Mesenchymal stem cell (in vitro differentiated cells and primary cell): ENCODE data around the gene GSAP.
A peak's percentile ranks its signal among the peaks of the same experiment; 100 is the strongest.

Experiments used
- DNase-seq: peaks from one replicate; pipeline ENCODE4 v3.0.0-alpha.2; 2013
- H2AFZ ChIP-seq: one replicate; pipeline ENCODE4 v1.6.1; 2013; ENCODE audit warnings: low read depth, mild to moderate bottlenecking, control low read depth, inconsistent platforms, low read length, moderate library complexity
- H2AK5ac ChIP-seq: 2 replicates; pipeline ENCODE4 v1.6.1; 2013; ENCODE audit warnings: low read length, moderate library complexity, mild to moderate bottlenecking, inconsistent platforms; ENCODE audit not compliant: severe bottlenecking
- H2BK120ac ChIP-seq: one replicate; pipeline ENCODE4 v1.6.1; 2013; ENCODE audit warnings: low read depth, mild to moderate bottlenecking, inconsistent platforms, low read length, moderate library complexity
- H2BK12ac ChIP-seq, 2 experiments: one replicate each; pipeline ENCODE4 v1.6.1; 2013; ENCODE audit warnings: inconsistent platforms in 2 of 2, low read length in 2 of 2, mild to moderate bottlenecking in 2 of 2, moderate library complexity in 2 of 2, control low read depth in 1 of 2
- H2BK15ac ChIP-seq: one replicate; pipeline ENCODE4 v1.6.1; 2013; ENCODE audit warnings: mild to moderate bottlenecking, low read depth, inconsistent platforms; ENCODE audit not compliant: poor library complexity, severe bottlenecking
- H2BK5ac ChIP-seq: 2 replicates; pipeline ENCODE4 v1.6.1; 2013; ENCODE audit warnings: low read depth, mild to moderate bottlenecking, low read length, control low read depth, inconsistent platforms; ENCODE audit not compliant: poor library complexity, severe bottlenecking
- H3K14ac ChIP-seq, 2 experiments: one replicate each; pipeline ENCODE4 v1.6.1; 2013; ENCODE audit warnings: inconsistent platforms in 2 of 2, low read length in 2 of 2, control low read depth in 1 of 2, mild to moderate bottlenecking in 1 of 2, moderate library complexity in 1 of 2
- H3K18ac ChIP-seq, 2 experiments: one replicate each; pipeline ENCODE4 v1.6.1; 2013; ENCODE audit warnings: inconsistent platforms in 2 of 2, low read length in 2 of 2, control low read depth in 1 of 2, low read depth in 1 of 2, mild to moderate bottlenecking in 1 of 2
- H3K23ac ChIP-seq, 2 experiments: one replicate each; pipeline ENCODE4 v1.6.1; 2013; ENCODE audit warnings: inconsistent platforms in 2 of 2, low read length in 2 of 2, mild to moderate bottlenecking in 2 of 2, moderate library complexity in 2 of 2, control low read depth in 1 of 2
- H3K27ac ChIP-seq: 2 replicates; pipeline ENCODE4 v1.5.1; 2013; ENCODE audit warnings: mild to moderate bottlenecking, moderate library complexity, low read length, control low read depth, inconsistent platforms; ENCODE audit not compliant: poor library complexity, severe bottlenecking
- H3K27me3 ChIP-seq, 2 experiments: 2 replicates each; pipeline versions ENCODE4 v1.6.1 to v1.7.0; 2013; ENCODE audit warnings: low read length in 2 of 2, mild to moderate bottlenecking in 2 of 2, moderate library complexity in 2 of 2, control low read depth in 1 of 2, inconsistent platforms in 1 of 2; ENCODE audit not compliant: control insufficient read depth in 1 of 2, insufficient read depth in 1 of 2
- H3K36me3 ChIP-seq, 2 experiments: 2 replicates each; pipeline versions ENCODE4 v1.6.1 to v1.7.0; 2013; ENCODE audit warnings: low read length in 2 of 2, control low read depth in 1 of 2, inconsistent platforms in 1 of 2, low read depth in 1 of 2, mild to moderate bottlenecking in 1 of 2; ENCODE audit not compliant: insufficient read depth in 2 of 2, control insufficient read depth in 1 of 2
- H3K4ac ChIP-seq, 2 experiments: one replicate each; pipeline ENCODE4 v1.6.1; 2013; ENCODE audit warnings: inconsistent platforms in 2 of 2, low read length in 2 of 2, mild to moderate bottlenecking in 2 of 2, moderate library complexity in 2 of 2, control low read depth in 1 of 2, low read depth in 1 of 2
- H3K4me1 ChIP-seq: 2 replicates; pipeline ENCODE4 v1.6.1; 2013; ENCODE audit warnings: low read depth, low read length, control low read depth; ENCODE audit not compliant: control insufficient read depth, insufficient read depth
- H3K4me2 ChIP-seq: 2 replicates; pipeline ENCODE4 v1.6.1; 2013; ENCODE audit warnings: low read length, mild to moderate bottlenecking, inconsistent platforms; ENCODE audit not compliant: poor library complexity, severe bottlenecking
- H3K4me3 ChIP-seq, 2 experiments: 2 replicates each; pipeline versions ENCODE4 v1.5.1 to v1.7.0; 2013; ENCODE audit warnings: low read length in 2 of 2, mild to moderate bottlenecking in 2 of 2, control low read depth in 1 of 2, low read depth in 1 of 2; ENCODE audit not compliant: insufficient read depth in 1 of 2
- H3K79me1 ChIP-seq: replicated peaks from 2 replicates; pipeline ENCODE4 v1.6.1; 2013; ENCODE audit warnings: mild to moderate bottlenecking, control low read depth, low read length, inconsistent platforms; ENCODE audit not compliant: poor library complexity, severe bottlenecking
- H3K9ac ChIP-seq: 2 replicates; pipeline ENCODE4 v1.7.0; 2013; ENCODE audit warnings: mild to moderate bottlenecking, low read length, moderate library complexity
- H3K9me3 ChIP-seq: 2 replicates; pipeline ENCODE4 v1.7.0; 2013; ENCODE audit warnings: mild to moderate bottlenecking, low read length; ENCODE audit not compliant: control insufficient read depth
- H4K8ac ChIP-seq: one replicate; pipeline ENCODE4 v1.6.1; 2013; ENCODE audit warnings: inconsistent platforms, mild to moderate bottlenecking, low read length, moderate library complexity
- H4K91ac ChIP-seq: one replicate; pipeline ENCODE4 v1.6.1; 2013; ENCODE audit warnings: mild to moderate bottlenecking, low read length, inconsistent platforms
- WGBS: methylation state at CpG from one replicate; pipeline ENCODE4 v1.1.7; 2013; ENCODE audit warnings: mixed read lengths; 5-methylcytosine and 5-hydroxymethylcytosine counted together

Gene GSAP

DNA sequence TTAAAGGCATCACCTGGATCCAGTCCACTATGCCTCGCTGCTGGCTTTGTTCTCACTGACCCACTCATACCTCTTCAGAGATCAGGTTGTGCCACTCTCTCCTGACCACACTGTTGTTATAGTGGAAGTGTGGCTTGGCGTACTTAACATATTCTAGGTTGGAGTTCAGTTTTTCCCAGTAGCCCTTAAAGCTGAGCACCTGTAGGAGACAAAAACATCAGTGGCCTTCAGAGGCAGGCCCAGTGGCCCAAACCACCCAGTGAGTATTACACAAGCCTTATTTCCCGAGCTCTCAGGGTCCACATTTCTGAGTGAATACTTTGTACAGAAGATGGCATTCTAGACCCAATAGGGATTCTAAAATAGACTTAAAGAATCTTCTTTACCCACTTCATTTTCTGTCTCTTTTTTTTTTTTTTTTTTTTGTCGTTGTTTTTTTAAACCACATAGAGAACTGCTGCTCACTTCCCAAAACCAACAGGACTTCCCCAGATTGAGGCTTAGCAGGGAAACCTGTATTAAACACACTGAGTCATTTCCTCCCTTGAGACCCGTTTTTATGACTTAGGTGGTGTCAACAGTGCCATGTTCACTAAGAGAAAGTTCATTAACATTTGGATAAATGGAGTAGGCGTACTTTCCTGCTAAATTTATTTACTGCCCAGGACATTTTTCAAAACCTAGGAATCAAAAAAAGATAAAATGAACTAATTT is 85.8 kb downstream of the GSAP start:
- no peak overlapping the region for H3K4me3 ChIP-seq
- no peak overlapping the region for H3K23ac ChIP-seq
- peak overlapping the region; percentile 30 for H2AK5ac ChIP-seq
- H4K8ac ChIP-seq: no peak overlapping the region
- H3K14ac ChIP-seq: peak overlapping the region in 1 of 2 experiments; percentile 30
- H3K9ac ChIP-seq: no peak overlapping the region
- no peak overlapping the region for H3K27ac ChIP-seq
- peak overlapping the region in 1 of 2 experiments; percentile 54 for H3K4ac ChIP-seq
- H3K4me2 ChIP-seq: no peak overlapping the region
- no peaks in the 10 kb centered on the region for H3K79me1 ChIP-seq
- 100% methylated on average over 2 of the region's 6 CpGs for WGBS
- DNase-seq: peak; percentile 49
- H2BK12ac ChIP-seq: peak overlapping the region; percentile 0 to 14
- no peaks in the 10 kb centered on the region for H3K27me3 ChIP-seq
- no peak overlapping the region for H2BK120ac ChIP-seq
- no peak overlapping the region for H4K91ac ChIP-seq
- H3K9me3 ChIP-seq: no peaks in the 10 kb centered on the region
- H3K18ac ChIP-seq: no peak overlapping the region
- no peaks in the 10 kb centered on the region for H3K36me3 ChIP-seq
- peaks cover 17% of the 10 kb centered on the region for H3K4me1 ChIP-seq
- H2BK5ac ChIP-seq: no peak overlapping the region
- no peak overlapping the region for H2BK15ac ChIP-seq
- H2AFZ ChIP-seq: no peak overlapping the region

- Histone ChIP-seq H2AFZ (no peak overlapping the region), H3K27me3 (no peaks in the 10 kb centered on the region), H3K9me3 (no peaks in the 10 kb centered on the region), H3K9ac (no peak overlapping the region), H3K27ac (no peak overlapping the region), H4K8ac (no peak overlapping the region), H2BK120ac (no peak overlapping the region), H3K4me2 (no peak overlapping the region), H3K14ac (no peak overlapping the region), H3K4me3 (no peak overlapping the region), H3K4ac (no peak overlapping the region), H3K79me1 (no peaks in the 10 kb centered on the region), H4K91ac (no peak overlapping the region), H3K36me3 (no peaks in the 10 kb centered on the region), H3K18ac (no peak overlapping the region), H2BK15ac (no peak overlapping the region), H3K4me1 (peaks cover 17% of the 10 kb centered on the region), H2BK5ac (no peak overlapping the region), H3K23ac (no peak overlapping the region), H2AK5ac (no peak overlapping the region), H2BK12ac (peak overlapping the region; percentile 10 to 14)
- no peak for DNase-seq
- 84% methylated on average over 4 of the region's 4 CpGs for WGBS
Measured at GRCh38 chr7:77329466-77330168, 86.5 kb downstream of the GSAP start.

- Histone ChIP-seq H2AK5ac (no peak overlapping the region), H3K79me1 (no peaks in the 10 kb centered on the region), H4K91ac (no peak overlapping the region), H3K27ac (no peak overlapping the region), H2BK5ac (no peak overlapping the region), H3K36me3 (no peaks in the 10 kb centered on the region), H3K4ac (no peak overlapping the region), H2BK12ac (no peak overlapping the region), H3K9me3 (no peaks in the 10 kb centered on the region), H3K27me3 (no peaks in the 10 kb centered on the region), H2BK15ac (no peak overlapping the region), H3K4me1 (peaks cover 17% of the 10 kb centered on the region), H3K23ac (no peak overlapping the region), H4K8ac (no peak overlapping the region), H2AFZ (no peak overlapping the region), H3K14ac (no peak overlapping the region), H3K18ac (no peak overlapping the region), H3K4me3 (peak overlapping the region in 1 of 2 experiments; percentile 5), H3K9ac (peak overlapping the region; percentile 48), H3K4me2 (no peak overlapping the region), H2BK120ac (no peak overlapping the region)
- no peak for DNase-seq
- 100% methylated on average over 1 of the region's 1 CpG for WGBS
Measured at GRCh38 chr7:77328669-77329068, 87.5 kb downstream of the GSAP start.

DNA sequence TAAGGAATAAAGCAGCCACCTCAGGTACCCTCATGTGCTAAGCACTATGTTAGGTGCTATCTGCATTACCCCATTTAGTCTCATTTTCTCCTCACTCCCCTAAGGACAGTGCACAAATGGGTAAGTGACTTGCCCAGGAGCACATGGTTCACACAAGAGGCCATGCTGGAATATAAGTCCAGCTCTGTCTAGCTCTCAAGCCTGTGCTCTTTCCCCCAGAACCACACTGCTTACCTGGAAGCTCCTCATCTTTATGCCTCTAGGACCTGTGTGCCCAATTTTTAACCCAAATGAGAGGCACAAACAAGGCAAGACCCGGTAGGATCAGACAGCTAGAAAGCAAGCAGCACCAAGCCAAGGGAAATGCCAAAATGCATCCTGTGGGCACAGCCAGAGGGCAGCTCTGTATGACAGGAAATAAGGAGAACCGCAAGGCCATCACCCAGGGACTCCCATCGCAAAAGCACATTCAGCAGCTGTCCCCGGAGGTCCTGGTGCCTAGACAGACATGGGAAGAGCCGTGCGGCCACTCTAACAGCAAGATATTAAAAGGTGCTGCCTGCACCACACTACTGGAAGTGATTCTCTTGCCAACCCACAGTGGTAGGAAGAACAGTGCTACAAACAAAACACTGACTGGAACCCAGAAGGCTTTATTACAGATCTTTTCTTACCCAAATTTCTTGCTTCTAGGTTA is 88.1 kb downstream of the GSAP start:
- peak overlapping the region; percentile 77 for H2BK15ac ChIP-seq
- H3K36me3 ChIP-seq: no peaks in the 10 kb centered on the region
- H3K9ac ChIP-seq: peak overlapping the region; percentile 48
- H3K18ac ChIP-seq: peak overlapping the region; percentile 55 to 76
- no peak for DNase-seq
- peak overlapping the region in 1 of 2 experiments; percentile 53 for H3K14ac ChIP-seq
- no peak overlapping the region for H2BK5ac ChIP-seq
- H3K27ac ChIP-seq: no peak overlapping the region
- no peaks in the 10 kb centered on the region for H3K27me3 ChIP-seq
- peak overlapping the region in 1 of 2 experiments; percentile 76 for H3K4ac ChIP-seq
- peak overlapping the region in 1 of 2 experiments; percentile 5 for H3K4me3 ChIP-seq
- H3K4me1 ChIP-seq: peaks cover 17% of the 10 kb centered on the region
- H3K9me3 ChIP-seq: no peaks in the 10 kb centered on the region
- peak overlapping the region; percentile 6 to 70 for H2BK12ac ChIP-seq
- H4K91ac ChIP-seq: peak overlapping the region; percentile 92
- H2AFZ ChIP-seq: no peak overlapping the region
- H3K23ac ChIP-seq: no peak overlapping the region
- H2BK120ac ChIP-seq: peak overlapping the region; percentile 64
- H3K79me1 ChIP-seq: no peaks in the 10 kb centered on the region
- H3K4me2 ChIP-seq: no peak overlapping the region
- 63% methylated on average over 6 of the region's 6 CpGs for WGBS
- H2AK5ac ChIP-seq: peak overlapping the region; percentile 40
- H4K8ac ChIP-seq: peak overlapping the region; percentile 91
